Smooth muscle cell (in vitro differentiated cells): ENCODE results near the gene CXCL5. TPM values are rescaled to one million over a fixed set of nuclear protein-coding genes. Genes with fewer than 3 reads are reported as not detected.

Source experiments
- DNase-seq: peaks from one replicate; lab custom pipeline; 2025; ENCODE audit not compliant: unreplicated experiment; lab: John Stamatoyannopoulos, UW
- H2AFZ ChIP-seq: fragments of 200-600 bp; sonication (generic); 2 replicates; pipeline ENCODE4 v1.6.0; 2016; ENCODE audit warnings: antibody characterized with exemption, low read depth, mild to moderate bottlenecking
- H3F3A ChIP-seq: fragments of 200-600 bp; sonication (generic); 2 replicates; pipeline ENCODE4 v1.6.0; 2017; ENCODE audit warnings: antibody characterized with exemption, low read depth
- H3K27ac ChIP-seq: fragments of 200-600 bp; sonication (generic); 2 replicates; pipeline ENCODE4 v1.5.1; 2016; ENCODE audit warnings: low read depth, mild to moderate bottlenecking
- H3K27me3 ChIP-seq: fragments of 200-600 bp; sonication (generic); 2 replicates; pipeline ENCODE4 v1.6.1; 2016; ENCODE audit warnings: low read depth, mild to moderate bottlenecking
- H3K36me3 ChIP-seq: fragments of 200-600 bp; sonication (generic); 2 replicates; pipeline ENCODE4 v1.5.1; 2016; ENCODE audit warnings: low read depth
- H3K4me1 ChIP-seq: fragments of 200-600 bp; sonication (generic); 2 replicates; pipeline ENCODE4 v1.5.1; 2016; ENCODE audit warnings: low read depth
- H3K4me2 ChIP-seq: fragments of 200-600 bp; sonication (generic); 2 replicates; pipeline ENCODE4 v1.6.0; 2016; ENCODE audit warnings: mild to moderate bottlenecking
- H3K4me3 ChIP-seq: fragments of 200-600 bp; sonication (generic); 2 replicates; pipeline ENCODE4 v1.5.1; 2016; ENCODE audit warnings: mild to moderate bottlenecking
- H3K79me2 ChIP-seq: fragments of 200-600 bp; sonication (generic); 2 replicates; pipeline ENCODE4 v1.6.0; 2016; ENCODE audit warnings: low read depth, mild to moderate bottlenecking
- H3K9ac ChIP-seq: fragments of 200-600 bp; sonication (generic); 2 replicates; pipeline ENCODE4 v1.6.0; 2016; ENCODE audit warnings: low read depth
- H3K9me3 ChIP-seq: fragments of 200-600 bp; sonication (generic); replicated peaks from 2 replicates; pipeline ENCODE4 v1.5.1; 2016; ENCODE audit warnings: low read depth
- H4K20me1 ChIP-seq: fragments of 200-600 bp; sonication (generic); 2 replicates; pipeline ENCODE4 v1.6.0; 2016; ENCODE audit warnings: low read depth
- WGBS: methylation state at CpG from one replicate; pipeline ENCODE4 v1.1.7; 2016; ENCODE audit warnings: low lambda C conversion rate; 5-methylcytosine and 5-hydroxymethylcytosine counted together
- polyA plus RNA-seq: library from polyadenylated mRNA; unstranded; fragments of >200 nt; fragmentation: Nextera tagmentation; extraction: Ambion mirVana; gene quantifications from 2 replicates; pipeline ENCODE4 v1.2.1, GENCODE V29; 2016
- total RNA-seq: library from RNA; depleted of rRNA; stranded (reverse); fragments of >200 nt; gene quantifications from 2 replicates; pipeline ENCODE4 v1.2.3, GENCODE V29; 2014
- TF ChIP-seq, protein P1 (sequence below): fragments of 200-600 bp; sonication (generic); IDR thresholded peaks from 2 replicates; pipeline ENCODE4 v1.5.1; 2017; ENCODE audit warnings: borderline replicate concordance, mild to moderate bottlenecking, antibody characterized with exemption; ENCODE audit not compliant: insufficient read depth, poor library complexity, severe bottlenecking

Gene CXCL5
- total and polyA plus RNA-seq, 2 experiments from 2014 or later, result 3.7 to 4.2 TPM

GRCh38 chr4:74014332-74014731, 15.9 kb upstream of the CXCL5 start:
- Histone ChIP-seq H4K20me1 (no peaks in the 10 kb centered on the region), H2AFZ (no peak overlapping the region), H3K4me3 (no peak overlapping the region), H3K27me3 (no peaks in the 10 kb centered on the region), H3K9ac (no peak overlapping the region), H3K4me1 (no peaks in the 10 kb centered on the region), H3K36me3 (no peaks in the 10 kb centered on the region), H3K4me2 (no peak overlapping the region), H3K9me3 (no peaks in the 10 kb centered on the region), H3K79me2 (no peaks in the 10 kb centered on the region), H3K27ac (no peak overlapping the region), H3F3A (no peaks in the 10 kb centered on the region)
- 67% methylated on average over 1 of the region's 1 CpG for WGBS
- no peak for DNase-seq
- TF ChIP-seq, protein P1, sequence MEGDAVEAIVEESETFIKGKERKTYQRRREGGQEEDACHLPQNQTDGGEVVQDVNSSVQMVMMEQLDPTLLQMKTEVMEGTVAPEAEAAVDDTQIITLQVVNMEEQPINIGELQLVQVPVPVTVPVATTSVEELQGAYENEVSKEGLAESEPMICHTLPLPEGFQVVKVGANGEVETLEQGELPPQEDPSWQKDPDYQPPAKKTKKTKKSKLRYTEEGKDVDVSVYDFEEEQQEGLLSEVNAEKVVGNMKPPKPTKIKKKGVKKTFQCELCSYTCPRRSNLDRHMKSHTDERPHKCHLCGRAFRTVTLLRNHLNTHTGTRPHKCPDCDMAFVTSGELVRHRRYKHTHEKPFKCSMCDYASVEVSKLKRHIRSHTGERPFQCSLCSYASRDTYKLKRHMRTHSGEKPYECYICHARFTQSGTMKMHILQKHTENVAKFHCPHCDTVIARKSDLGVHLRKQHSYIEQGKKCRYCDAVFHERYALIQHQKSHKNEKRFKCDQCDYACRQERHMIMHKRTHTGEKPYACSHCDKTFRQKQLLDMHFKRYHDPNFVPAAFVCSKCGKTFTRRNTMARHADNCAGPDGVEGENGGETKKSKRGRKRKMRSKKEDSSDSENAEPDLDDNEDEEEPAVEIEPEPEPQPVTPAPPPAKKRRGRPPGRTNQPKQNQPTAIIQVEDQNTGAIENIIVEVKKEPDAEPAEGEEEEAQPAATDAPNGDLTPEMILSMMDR, result no peak

- Histone ChIP-seq H3K4me3 (no peak overlapping the region), H3K9me3 (no peaks in the 10 kb centered on the region), H2AFZ (no peak overlapping the region), H3K9ac (no peak overlapping the region), H3K36me3 (no peaks in the 10 kb centered on the region), H3K27ac (no peak overlapping the region), H3K27me3 (no peaks in the 10 kb centered on the region), H4K20me1 (no peaks in the 10 kb centered on the region), H3F3A (no peaks in the 10 kb centered on the region), H3K79me2 (no peaks in the 10 kb centered on the region), H3K4me2 (no peak overlapping the region), H3K4me1 (no peaks in the 10 kb centered on the region)
- no peak for DNase-seq
- TF ChIP-seq, protein P1, result no peak
- WGBS, result 84% methylated on average over 2 of the region's 2 CpGs
These were observed 14.8 kb upstream of the CXCL5 start for GRCh38 chr4:74013264-74013663.

GRCh38 chr4:74012130-74012529, 13.7 kb upstream of the CXCL5 start:
- TF ChIP-seq, protein P1, result no peak
- WGBS, result 80% methylated on average over 4 of the region's 4 CpGs
- H3K4me1 ChIP-seq, result no peaks in the 10 kb centered on the region
- DNase-seq, result no peak
- H3K9ac ChIP-seq, result no peak overlapping the region
- H3K36me3 ChIP-seq, result no peaks in the 10 kb centered on the region
- H3K4me2 ChIP-seq, result no peak overlapping the region
- H3K27ac ChIP-seq, result no peak overlapping the region
- no peak overlapping the region for H3K4me3 ChIP-seq
- no peaks in the 10 kb centered on the region for H3F3A ChIP-seq
- no peaks in the 10 kb centered on the region for H3K27me3 ChIP-seq
- no peaks in the 10 kb centered on the region for H3K9me3 ChIP-seq
- H4K20me1 ChIP-seq, result no peaks in the 10 kb centered on the region
- H3K79me2 ChIP-seq, result no peaks in the 10 kb centered on the region
- H2AFZ ChIP-seq, result no peak overlapping the region

GRCh38 chr4:74009307-74009706, 10.8 kb upstream of the CXCL5 start:
- no peak overlapping the region for H2AFZ ChIP-seq
- H3K79me2 ChIP-seq, result no peaks in the 10 kb centered on the region
- H3K27ac ChIP-seq, result no peak overlapping the region
- no peaks in the 10 kb centered on the region for H3K4me1 ChIP-seq
- WGBS, result 93% methylated on average over 3 of the region's 3 CpGs
- H4K20me1 ChIP-seq, result no peaks in the 10 kb centered on the region
- H3K4me2 ChIP-seq, result no peak overlapping the region
- H3K9ac ChIP-seq, result no peak overlapping the region
- H3K4me3 ChIP-seq, result no peak overlapping the region
- H3F3A ChIP-seq, result no peaks in the 10 kb centered on the region
- no peaks in the 10 kb centered on the region for H3K36me3 ChIP-seq
- H3K9me3 ChIP-seq, result no peaks in the 10 kb centered on the region
- DNase-seq, result no peak
- TF ChIP-seq, protein P1, result no peak
- no peaks in the 10 kb centered on the region for H3K27me3 ChIP-seq
